Right lobe of liver (tissue), 6 donors: ENCODE measurements around the gene ABCC1. TPM values are rescaled to one million over a fixed set of nuclear protein-coding genes. Genes with fewer than 3 reads are reported as not detected.

ENCODE experiments used
- ATAC-seq, 4 donors: fragments of 200-7000 bp; cut with Tn5 transposase; one replicate each; pipeline ENCODE4 v1.9.1; 2020; ENCODE audit warnings: mild to moderate bottlenecking in 4 of 4, moderate library complexity in 4 of 4
- DNase-seq, 3 donors: peaks; one replicate each; pipeline ENCODE4 v3.0.0-alpha.2; 2020
- H3K27ac ChIP-seq, 3 donors: fragments of 200-600 bp; one replicate each; pipeline ENCODE4 v1.8.0; 2022
- H3K27me3 ChIP-seq, 2 donors: fragments of 200-600 bp; one replicate each; pipeline ENCODE4 v1.8.0; 2022
- H3K36me3 ChIP-seq, 4 donors: fragments of 200-600 bp; sonication (generic) in 1 of 4; one replicate each; pipeline versions ENCODE4 v1.5.1 to v1.8.0; 2017 to 2022; ENCODE audit warnings: control low read depth in 1 of 4
- H3K4me1 ChIP-seq, 4 donors: fragments of 200-600 bp; sonication (generic) in 1 of 4; one replicate each; pipeline versions ENCODE4 v1.5.1 to v1.8.0; 2017 to 2022; ENCODE audit warnings: control low read depth in 1 of 4
- H3K4me3 ChIP-seq, 3 donors: fragments of 200-600 bp; one replicate each; pipeline ENCODE4 v1.8.0; 2022
- H3K9me3 ChIP-seq, 4 donors: fragments of 200-600 bp; sonication (generic) in 1 of 4; one replicate each; pipeline versions ENCODE4 v1.5.1 to v1.8.0; 2017 to 2022; ENCODE audit warnings: control low read depth in 1 of 4
- CTCF ChIP-seq, 4 donors: fragments of 200-600 bp in 3 of 4; fragments of 450-650 bp in 1 of 4; IDR thresholded peaks; one replicate each; pipeline versions ENCODE4 v1.5.1 to v1.8.0; 2016 to 2022; ENCODE audit warnings: antibody characterized with exemption in 4 of 4, mild to moderate bottlenecking in 2 of 4
- POLR2A ChIP-seq: fragments of 450-650 bp; IDR thresholded peaks from one replicate; pipeline ENCODE4 v1.6.1; 2017; ENCODE audit warnings: antibody characterized with exemption, mild to moderate bottlenecking
- WGBS: methylation state at CpG from one replicate; pipeline ENCODE4 v1.1.6; 2018; ENCODE audit warnings: low coverage, low lambda C conversion rate; ENCODE audit not compliant: insufficient coverage; ENCODE audit errors: missing lambda C conversion rate; 5-methylcytosine and 5-hydroxymethylcytosine counted together
- intact Hi-C, 2 donors: fragments of 100-400 bp; cut with DNase I; formaldehyde crosslinking; loops; one replicate each; pipeline versions ENCODE4 v1.11.2 to v1.14.1; 2022
- long read RNA-seq: library from polyadenylated mRNA; unstranded; transcript quantifications from one replicate; pipeline ENCODE4 v2.0.0, GENCODE V29; 2019
- total RNA-seq, 6 experiments: library from RNA; depleted of rRNA in 2 of 6; stranded (reverse); fragments of >200 nt in 2 of 6; fragmentation: NEBNext Ultra II Directional in 3 of 6; extraction: Animal tissue kit (Norgen Biotek cat#: 25700) in 3 of 6; gene quantifications; one replicate each; pipeline versions ENCODE4 v1.1.0 to v1.2.4, GENCODE V29; 2016 to 2023
- donor health status: DM: no; HTN: yes; CAD: no.
- donor health status: DM: no; HTN: no; CAD: no.
- donor health status: DM: no; HTN: no; CAD: no.
- donor health status: DM: no; HTN: yes; CAD: no.
- donor health status: DM: no; HTN: yes; CAD: no.

Gene ABCC1
- total RNA-seq: 1 to 10 TPM; 1.9 to 6.7 (median 4.1) TPM
- long read RNA-seq: 0 reads

DNA sequence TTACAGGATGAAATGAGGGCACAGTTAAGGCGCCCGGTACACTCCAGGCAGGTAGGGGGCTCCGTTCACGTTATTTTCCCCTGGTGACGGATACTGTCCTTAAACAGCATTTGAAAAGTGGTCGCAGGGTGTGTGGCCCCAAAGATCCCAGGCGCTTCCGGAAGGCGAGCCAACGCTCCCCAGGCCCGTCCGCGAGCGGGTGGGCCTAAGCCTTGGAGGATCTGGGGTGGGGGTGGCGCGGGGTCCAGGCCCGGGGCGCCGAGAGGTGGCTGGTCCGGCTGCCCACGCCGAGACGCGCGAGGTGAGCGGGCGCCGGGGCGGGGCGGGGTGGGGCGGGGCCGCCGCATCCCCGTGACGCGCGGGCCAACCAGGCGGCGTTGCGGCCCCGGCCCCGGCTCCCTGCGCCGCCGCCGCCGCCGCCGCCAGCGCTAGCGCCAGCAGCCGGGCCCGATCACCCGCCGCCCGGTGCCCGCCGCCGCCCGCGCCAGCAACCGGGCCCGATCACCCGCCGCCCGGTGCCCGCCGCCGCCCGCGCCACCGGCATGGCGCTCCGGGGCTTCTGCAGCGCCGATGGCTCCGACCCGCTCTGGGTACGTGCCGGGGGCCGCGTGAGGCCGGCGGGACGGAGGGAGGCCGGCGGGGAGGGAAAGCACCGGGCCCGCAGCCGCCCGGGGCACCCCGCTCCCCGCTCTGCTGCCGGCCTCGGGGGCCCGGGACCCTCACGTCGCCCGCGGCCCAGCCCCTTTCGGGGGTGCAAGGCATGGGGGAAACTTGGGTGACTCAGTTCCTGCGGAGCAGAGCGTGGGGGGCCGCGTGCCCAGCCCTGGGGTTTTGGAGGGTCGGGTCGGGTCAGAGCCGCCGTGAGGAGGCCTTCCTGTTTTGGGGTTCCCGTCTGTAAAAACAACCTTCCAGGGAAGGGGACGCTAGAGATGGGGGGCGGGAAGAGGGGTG is at the start of gene ABCC1:
Gene ABCC1, plus strand, starts transcription at position 407 of the 951 bp plus-strand sequence. Its CDS starts 136 bp downstream, at position 543.
- peak within 1 kb of the TSS; percentile 26 to 65 (median 59) for H3K27ac ChIP-seq
- TF ChIP-seq CTCF (IDR thresholded peaks at IDR 0.05) (no peak), POLR2A (no peak)
- peak within 1 kb of the TSS; percentile 47 to 58 (median 54) for H3K4me3 ChIP-seq
- no peaks in the 10 kb centered on the region for H3K4me1 ChIP-seq
- ATAC-seq (peak; percentile 65 to 82 (median 70)), DNase-seq (peak; percentile 49 to 61 (median 53))
- peaks cover 0 to 2% of the 10 kb centered on the region in 2 donors for H3K27me3 ChIP-seq
- intact Hi-C loops: no loop called here
- 2% methylated on average over 32 of the region's 112 CpGs for WGBS
- H3K9me3 ChIP-seq: no peaks in the 10 kb centered on the region
- H3K36me3 ChIP-seq: no peaks in the 10 kb centered on the region

DNA sequence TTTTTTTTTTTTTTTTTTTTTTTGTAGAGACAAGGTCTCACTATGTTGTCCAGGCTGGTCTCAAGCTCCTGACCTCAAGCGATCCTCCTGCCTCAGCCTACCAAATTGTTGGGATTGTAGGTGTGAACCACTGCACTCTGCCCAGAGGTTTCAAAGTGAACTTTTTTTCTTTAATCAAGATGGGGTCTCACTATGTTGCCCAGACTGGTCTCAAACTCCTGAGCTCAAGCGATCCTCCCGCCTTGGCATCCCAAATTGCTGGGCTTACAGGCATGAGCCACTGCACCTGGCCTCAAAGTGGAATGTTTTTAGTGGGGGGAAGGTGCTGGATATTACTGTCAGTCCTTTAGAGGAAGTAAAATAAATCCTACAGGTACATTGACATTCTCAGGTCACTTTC is 49.1 kb upstream of the ABCC1 start:
- Histone ChIP-seq H3K27me3 (no peaks in the 10 kb centered on the region), H3K4me3 (no peak overlapping the region), H3K27ac (no peak overlapping the region), H3K36me3 (no peaks in the 10 kb centered on the region), H3K9me3 (no peaks in the 10 kb centered on the region), H3K4me1 (no peaks in the 10 kb centered on the region)
- ATAC-seq (no peak), DNase-seq (no peak)
- intact Hi-C loops: no loop called here
- no peak for TF ChIP-seq CTCF (IDR thresholded peaks at IDR 0.05)
- no peak for TF ChIP-seq POLR2A
- WGBS: 57% methylated on average over 2 of the region's 3 CpGs

- Histone ChIP-seq H3K36me3 (no peaks in the 10 kb centered on the region), H3K4me1 (no peaks in the 10 kb centered on the region), H3K4me3 (no peak overlapping the region), H3K27ac (no peak overlapping the region), H3K9me3 (no peaks in the 10 kb centered on the region), H3K27me3 (no peaks in the 10 kb centered on the region)
- 67% methylated on average over 6 of the region's 6 CpGs for WGBS
- no peak for DNase-seq
- intact Hi-C loops: no loop called here
- ATAC-seq: no peak
- TF ChIP-seq POLR2A (no peak), CTCF (IDR thresholded peaks at IDR 0.05) (no peak)
Measured at GRCh38 chr16:15900901-15901500, 48.4 kb upstream of the ABCC1 start.

GRCh38 chr16:15903960-15904359 is 45.5 kb upstream of the ABCC1 start:
- H3K36me3 ChIP-seq: no peaks in the 10 kb centered on the region
- no peak for ATAC-seq
- no peaks in the 10 kb centered on the region for H3K27me3 ChIP-seq
- no peaks in the 10 kb centered on the region for H3K9me3 ChIP-seq
- no peaks in the 10 kb centered on the region for H3K4me1 ChIP-seq
- 83% methylated on average over 3 of the region's 5 CpGs for WGBS
- no peak for TF ChIP-seq CTCF (IDR thresholded peaks at IDR 0.05)
- TF ChIP-seq POLR2A: no peak
- no peak overlapping the region for H3K27ac ChIP-seq
- intact Hi-C loops: no loop called here
- H3K4me3 ChIP-seq: no peak overlapping the region
- no peak for DNase-seq
